Limb (tissue), 2 donors: ENCODE results near the gene TRAF7.
"Not testable (repeated sequence)": the region's sequence is repeated elsewhere in the genome, so short reads cannot be mapped to it uniquely, and the experiment has no call there.

Source experiments
- DNase-seq, 2 donors: peaks; one replicate each; pipeline ENCODE4 v3.0.0-alpha.2; 2016; ENCODE audit errors: extremely low spot score in 2 of 2

Gene TRAF7

DNA sequence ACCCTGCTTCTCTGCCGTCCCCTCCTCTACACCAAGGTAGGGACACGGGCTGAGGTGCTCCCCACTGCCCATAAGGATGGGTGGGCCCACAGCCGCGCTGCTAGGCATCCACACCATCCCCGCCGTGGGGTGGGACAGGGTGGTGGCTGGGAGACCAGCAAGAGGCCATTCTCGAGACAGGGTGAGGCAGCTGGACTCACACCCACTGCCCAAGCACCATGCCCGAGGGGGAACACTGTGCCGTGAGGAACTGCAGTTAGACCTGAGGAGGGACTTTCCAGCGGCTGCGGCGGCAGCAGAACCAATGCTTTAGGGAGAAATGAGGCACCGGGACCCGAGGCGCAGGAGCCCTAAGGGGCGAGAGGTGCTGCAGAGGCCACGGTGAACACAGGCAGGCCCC, 33.2 kb upstream of the TRAF7 start:
- DNase-seq, result no peak

DNA sequence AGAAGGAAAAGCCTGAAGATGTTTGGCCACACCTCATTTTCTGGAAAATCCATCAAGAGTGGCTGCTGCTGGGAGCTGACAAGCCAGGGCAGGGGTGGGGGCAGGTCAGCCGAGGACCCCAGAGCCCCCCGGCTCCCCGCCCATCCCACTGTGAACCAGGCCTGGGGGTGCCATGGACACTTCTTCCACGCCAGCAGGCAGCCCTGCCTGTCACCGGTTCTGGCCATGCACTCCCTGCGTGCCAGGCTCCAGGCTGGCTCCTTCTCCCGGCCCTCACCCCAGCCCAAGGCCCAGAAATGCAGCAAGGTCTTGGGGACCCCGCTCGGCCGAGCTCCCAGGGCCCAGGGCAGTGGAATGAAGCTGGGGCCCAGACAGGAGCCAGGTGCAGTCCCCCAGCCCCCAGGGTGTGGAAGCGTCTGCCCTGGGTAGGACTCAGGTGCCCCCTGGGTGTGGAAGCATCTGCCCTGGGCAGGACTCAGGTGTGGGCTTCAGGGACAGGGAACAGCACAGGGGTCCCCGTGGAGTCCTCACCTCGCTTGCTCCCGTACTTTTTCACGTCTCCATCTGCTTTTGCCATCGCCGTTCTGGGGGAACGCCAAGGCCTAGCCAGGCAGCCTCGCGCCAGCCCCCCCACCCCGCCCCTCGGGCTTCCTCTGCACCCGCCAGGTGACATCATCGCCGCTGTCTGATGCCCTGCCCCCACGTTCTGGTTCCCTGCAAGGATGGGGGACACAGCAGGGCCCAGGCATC, 32.5 kb upstream of the TRAF7 start:
- peak in 1 of 2 donors; percentile 46 for DNase-seq

DNA sequence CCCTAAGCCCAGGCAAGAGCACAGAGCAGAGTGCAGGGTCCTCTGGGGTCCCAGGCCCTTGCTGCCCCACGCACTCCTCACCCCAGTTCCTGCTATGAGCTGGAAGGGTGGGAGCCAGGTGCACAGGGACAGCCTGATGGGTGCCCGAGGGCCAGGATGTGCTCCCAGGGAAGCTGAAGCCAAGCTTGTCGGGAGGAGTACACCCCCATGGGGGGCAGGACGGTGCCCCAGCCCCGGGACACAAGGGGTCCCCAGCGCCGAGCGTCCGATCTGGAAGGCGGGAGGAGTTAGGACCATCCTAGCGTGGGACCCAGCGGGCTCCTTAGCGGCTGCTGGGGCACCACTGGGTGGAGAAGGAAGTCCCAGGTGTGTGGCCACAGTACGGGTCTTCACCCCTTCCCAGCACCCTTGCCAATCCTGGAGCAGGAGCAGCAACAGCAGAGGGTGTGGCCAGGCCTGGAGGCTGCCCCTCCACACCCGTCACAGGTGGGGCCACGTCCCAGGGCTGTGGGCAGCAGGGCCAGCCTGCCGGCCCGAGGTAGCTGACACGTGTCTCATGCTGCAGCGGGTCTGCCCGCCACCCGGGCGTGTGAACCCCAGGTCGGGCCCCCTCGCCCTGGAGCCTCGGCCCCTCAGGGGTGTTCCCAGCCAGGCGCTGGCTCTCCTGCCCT, 31.7 kb upstream of the TRAF7 start:
- peak in 1 of 2 donors; percentile 39 for DNase-seq

DNA sequence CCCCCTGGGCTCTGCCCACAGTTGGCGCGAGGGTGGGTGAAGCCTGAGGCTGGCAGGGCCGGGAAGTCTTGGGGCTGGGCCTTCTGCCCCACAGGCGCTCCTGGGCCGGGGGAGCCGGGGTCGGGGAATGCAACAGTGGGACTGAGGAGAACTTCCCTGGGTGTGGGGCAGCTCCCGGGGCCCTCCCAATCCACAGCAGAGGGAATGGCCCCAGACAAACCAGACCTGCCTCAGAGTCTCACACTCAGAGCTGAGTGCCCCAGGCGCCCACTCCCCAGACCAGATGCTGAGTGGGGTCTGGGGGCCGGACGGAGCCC, 31.2 kb upstream of the TRAF7 start:
- DNase-seq, result not testable (repeated sequence)

DNA sequence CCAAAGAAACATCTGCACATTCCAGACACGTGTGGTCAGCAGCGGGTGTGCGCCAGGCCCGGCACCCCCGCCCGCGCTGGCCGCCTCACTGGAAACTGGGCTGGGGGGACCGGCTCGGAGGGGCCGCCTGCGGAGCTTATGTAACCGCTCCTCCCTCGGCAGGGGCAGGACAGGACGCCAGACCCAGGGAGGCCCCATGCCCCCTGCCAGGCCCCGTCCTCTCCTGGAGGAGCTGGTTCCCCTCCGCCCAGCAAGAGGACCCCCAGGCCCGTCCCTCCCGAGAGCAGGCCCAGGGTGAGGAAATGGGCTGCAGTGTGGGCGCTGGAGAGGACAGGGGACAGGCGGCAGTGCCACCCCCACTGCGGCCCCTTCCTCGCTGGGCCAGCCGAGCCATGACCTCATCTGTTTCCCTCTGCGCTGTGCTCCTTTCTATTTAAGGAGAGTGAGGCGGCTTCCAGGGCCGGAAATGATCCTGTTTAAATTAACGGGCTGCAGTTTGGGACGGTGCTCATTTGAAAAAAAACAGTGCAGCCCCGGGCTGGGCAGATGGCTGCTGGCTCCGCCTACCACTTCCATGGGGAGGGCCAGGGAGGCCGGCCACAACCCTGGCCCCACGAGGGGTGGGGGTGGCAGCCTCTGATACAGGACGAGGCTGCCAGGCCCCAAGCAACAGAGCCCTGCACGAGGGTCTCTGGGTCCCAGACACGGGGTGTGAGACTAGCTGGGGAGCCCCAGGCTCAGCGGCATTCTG, 30.7 kb upstream of the TRAF7 start:
- DNase-seq, result peak; percentile 80 to 83

DNA sequence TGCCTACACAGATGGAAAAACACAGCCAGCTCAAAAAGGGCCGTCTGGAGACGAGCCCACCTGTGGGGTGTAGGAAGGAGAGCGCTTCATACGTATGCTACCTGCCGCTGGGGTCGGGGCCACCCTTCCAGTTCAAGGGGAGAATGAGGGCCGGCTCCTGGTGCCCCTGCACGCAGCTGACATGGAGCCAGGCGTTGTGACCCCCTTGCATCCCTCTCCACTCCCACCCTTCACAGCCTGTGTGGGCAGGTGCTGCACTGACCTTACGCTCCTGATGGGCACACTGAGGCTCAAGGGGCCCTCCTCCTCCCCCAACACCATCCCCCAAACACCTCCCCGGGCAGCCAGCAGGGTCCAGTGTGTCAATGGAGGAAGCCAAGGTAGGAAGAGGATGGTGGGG, 30.0 kb upstream of the TRAF7 start:
- DNase-seq, result not testable (repeated sequence)

DNA sequence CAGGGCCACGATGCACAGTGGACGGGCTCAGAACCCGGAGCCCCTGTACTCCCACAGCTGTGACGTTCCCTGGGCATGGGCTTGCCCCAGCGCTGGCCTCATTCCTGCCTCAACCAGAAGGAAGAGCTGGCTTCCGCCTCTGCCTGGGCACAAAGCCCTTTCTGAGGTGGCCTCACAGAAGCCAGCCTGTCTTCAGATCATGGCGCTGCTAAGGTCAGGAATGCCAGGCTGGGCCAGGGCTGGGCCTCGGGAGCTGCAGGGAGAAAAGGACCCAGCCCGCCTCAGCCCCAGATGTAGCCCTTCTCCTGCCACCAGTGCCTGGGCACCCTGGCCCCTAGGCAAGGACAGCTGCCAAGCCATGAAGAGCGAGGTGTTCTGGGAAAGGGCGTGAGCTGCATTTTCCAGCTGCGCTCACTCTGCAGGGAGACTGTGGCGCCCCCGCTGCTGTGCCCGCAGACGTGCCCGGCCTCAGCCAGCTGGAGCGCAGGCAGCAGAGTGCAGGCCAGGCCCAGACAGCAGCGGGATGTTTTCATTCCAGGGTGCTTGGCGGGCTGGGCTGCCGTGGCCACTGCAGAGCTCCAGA, 29.3 kb upstream of the TRAF7 start:
- DNase-seq, result peak in 1 of 2 donors; percentile 53

DNA sequence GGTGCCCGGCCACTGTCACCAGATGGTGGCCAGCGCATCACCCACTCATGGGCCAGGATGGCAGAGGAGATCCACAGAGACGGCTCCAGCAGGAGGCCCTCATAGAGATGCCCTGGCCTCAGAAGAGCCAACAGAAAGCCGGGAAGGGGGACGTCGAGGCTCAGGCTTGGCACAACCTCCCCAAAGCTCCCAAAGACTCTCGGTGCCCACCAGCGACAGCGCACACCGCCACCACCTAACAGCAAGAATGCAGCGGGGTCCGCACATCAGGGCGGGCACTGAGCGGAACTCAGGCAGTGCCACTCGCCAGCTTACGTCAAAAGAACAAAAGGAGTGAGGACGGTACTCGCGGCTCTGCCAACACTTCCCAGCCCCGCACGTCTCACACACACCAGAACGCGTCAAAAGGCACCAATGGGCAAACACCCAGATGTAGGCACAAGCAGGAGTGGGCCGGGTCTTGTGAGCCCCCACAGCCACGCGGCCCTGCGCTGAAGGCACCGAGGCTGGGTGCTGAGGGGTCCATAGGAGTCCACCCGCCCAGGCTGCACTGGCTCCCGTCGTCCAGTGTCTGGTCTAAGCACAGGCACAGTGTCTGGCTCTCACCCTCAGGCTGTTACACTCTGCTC, 28.5 kb upstream of the TRAF7 start:
- not testable (repeated sequence) for DNase-seq

DNA sequence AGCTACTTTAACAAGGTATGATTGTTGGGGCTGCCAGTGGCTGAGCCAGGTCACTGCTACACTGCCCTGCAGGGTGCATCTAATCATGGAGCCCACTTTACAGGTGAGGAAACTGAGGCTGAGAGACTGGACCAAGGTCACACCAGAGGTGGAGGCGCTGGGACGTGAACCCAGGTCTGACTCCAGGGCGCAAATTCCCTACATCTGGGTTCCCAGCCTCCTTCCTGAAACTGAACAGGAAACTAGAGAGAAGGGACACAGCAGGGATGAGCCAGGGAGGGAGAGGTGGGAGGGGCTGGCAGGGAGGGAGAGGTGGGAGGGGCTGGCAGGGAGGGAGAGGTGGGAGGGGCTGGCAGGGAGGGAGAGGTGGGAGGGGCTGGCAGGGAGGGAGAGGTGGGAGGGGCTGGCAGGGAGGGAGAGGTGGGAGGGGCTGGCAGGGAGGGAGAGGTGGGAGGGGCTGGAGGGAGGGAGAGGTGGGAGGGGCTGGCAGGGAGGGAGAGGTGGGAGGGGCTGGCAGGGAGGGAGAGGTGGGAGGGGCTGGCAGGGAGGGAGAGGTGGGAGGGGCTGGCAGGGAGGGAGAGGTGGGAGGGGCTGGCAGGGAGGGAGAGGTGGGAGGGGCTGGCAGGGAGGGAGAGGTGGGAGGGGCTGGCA, 27.8 kb upstream of the TRAF7 start:
- peak in 1 of 2 donors; percentile 48 for DNase-seq

DNA sequence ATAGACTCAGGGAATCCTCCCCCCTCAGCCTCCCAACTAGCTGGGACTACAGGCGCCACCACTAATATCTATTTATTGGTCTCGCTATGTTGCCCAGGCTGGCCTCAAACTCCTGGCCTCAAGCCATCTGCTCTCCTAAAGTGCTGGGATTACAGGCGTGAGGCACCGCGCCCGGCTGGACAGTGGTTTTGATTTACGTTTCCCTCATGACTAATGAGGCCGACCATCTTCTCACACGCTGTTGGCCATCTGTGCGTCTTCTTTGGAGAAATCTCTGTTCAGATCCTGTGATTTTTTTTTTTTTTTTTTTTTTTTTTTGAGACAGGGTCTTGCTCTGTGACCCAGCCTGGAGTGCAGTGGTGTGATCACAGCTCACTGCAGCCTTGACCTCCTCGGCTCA, 26.3 kb upstream of the TRAF7 start:
- DNase-seq, result not testable (repeated sequence)

DNA sequence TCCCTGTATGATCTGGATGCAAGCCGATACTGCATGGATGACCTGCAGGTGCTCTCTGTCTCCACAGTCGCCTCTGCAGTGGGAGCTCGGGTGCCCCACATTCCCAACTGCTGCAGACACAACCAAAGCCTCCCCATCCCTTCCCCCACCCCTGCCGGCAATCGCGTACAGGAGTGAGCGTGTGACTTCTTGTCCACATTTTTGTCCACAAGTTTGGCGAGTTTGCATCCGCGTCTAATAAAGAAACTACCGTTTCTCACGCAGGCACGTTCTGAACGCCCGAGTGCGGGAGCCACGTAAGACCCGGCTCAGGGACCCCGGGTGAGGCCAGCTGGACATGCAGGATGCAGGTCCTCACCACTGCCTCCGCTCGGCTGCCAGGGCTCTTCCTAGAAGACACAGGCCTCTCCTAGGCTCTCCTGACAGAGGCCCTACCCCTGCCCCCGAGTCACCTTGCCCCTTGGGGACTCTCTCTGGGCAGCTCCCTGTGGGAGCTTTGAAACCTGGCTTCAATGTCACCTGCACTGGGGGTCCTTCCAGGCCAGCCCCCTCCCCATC, 25.6 kb upstream of the TRAF7 start:
- not testable (repeated sequence) for DNase-seq

DNA sequence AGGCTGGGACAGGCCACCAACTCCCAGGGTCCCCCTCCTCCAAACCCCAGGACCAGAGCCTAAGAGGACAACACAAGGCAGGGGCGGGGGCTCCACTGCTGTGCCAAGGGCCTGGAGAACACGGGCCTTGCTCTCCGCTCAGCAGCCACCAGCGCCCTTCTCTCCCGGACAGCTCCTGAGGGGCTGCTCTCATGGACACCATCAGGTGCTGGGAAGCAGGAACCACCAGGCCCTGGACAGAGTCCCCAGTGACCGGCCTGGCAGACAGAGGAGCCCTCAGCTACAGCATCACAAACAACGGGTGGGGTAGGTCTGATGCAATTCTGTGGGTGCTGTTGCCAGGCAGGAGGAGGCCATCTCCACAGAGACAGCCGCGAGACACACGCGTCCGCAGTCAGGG, 21.8 kb upstream of the TRAF7 start:
- not testable (repeated sequence) for DNase-seq

DNA sequence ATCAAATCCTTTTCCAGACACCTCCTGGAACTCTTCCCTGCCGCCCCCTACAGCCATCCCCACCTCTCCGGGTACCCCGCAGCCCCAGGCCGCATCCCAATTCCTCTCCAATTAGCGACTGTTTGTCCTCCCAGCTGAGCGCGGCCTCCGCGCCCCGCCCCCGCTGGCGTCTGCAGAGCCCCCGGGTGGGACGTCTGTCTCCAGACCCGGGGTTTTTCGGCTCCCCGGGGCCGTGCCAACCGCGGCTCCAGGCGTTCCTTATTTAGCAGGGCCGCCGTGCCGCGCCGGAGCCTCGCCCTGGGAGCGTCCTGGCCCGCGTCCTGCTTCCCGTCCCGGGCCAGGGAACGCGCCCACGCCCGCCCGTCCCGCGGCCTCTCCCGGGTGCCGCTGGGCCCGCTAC, 20.5 kb upstream of the TRAF7 start:
- peak in 1 of 2 donors; percentile 40 for DNase-seq

DNA sequence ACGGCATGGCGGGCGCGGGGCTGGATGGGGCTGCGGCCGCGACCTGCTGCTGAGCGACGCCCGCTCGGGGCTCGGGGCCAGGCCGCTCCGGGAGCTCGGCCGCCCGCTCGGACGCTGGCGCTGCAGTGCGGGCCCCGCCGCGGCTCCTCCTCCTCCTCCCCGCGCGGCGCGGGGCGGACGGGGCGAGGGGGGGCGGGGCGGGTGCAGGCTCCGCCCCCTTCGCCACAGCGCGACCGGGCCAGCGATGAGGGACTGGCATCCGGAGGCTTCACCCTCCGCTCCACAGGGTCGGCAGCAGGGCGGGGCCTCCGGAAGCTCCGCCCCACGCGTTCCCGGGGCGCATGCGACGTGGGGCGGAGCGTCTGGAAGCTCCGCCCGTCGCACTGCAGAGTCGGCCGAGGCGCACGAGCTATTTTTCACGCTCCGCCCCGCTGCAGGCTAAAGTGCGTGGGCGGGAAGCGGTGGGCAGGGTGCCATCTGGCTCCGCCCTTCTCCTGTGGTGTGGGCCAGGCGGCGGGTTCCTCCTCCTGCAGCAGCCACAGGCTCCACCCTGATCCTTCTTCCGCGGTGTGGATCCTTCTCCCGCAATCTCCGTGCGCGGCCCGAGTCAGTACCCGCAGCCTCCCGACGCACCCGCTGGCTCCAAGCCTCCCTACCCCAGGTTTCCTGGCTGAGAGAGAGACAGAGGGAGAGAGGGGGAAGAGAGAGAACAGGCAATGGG, 19.7 kb upstream of the TRAF7 start, which contains the start of gene PKD1:
TSS of gene PKD1 (minus strand) at position 129 of the 721 bp plus-strand sequence. CDS start 209 bp downstream, outside the sequence.
- DNase-seq, result peak; percentile 86 to 89

DNA sequence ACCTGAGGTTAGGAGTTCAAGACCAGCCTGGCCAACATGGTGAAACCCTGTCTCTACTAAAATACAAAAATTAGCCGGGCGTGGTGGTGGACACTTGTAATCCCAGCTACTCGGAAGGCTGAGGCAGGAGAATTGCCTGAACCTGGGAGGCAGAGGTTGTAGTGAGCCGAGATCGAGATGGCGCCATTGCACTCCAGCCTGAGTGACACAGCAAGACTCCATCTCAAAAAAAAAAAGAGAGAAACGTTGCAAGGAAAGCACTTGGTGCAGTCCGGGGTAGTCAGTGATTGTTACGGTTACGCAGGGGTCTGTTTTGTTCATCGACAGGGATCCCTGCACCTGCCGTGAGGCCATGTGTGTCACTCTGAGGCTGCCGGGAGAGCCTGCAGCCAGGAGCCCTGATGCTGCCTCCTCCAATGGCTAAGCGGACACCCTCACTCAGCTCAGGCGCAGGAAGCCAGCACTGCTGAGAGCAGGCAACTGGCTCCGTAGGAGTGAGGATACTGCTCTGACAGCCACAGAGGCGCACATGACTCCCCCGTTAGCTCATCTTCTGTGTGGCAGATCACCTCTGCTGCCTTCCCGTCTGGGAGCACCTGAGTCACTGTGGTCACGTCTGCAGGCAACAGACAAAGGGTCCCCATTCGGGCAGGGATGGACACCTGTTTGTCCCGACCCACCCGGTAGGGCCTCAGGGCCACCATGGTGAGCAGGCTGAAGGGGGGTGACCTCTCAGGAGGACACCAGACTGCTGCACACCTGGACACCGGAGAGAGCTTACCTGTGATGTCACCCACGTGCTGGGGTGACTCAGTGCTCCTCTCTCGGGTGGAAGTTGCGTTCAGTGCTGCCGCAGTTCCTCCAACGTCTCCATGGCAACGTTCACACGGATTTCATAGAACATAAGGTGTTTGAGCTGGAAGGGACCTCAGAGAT, 12.4 kb upstream of the TRAF7 start:
- DNase-seq, result no peak

DNA sequence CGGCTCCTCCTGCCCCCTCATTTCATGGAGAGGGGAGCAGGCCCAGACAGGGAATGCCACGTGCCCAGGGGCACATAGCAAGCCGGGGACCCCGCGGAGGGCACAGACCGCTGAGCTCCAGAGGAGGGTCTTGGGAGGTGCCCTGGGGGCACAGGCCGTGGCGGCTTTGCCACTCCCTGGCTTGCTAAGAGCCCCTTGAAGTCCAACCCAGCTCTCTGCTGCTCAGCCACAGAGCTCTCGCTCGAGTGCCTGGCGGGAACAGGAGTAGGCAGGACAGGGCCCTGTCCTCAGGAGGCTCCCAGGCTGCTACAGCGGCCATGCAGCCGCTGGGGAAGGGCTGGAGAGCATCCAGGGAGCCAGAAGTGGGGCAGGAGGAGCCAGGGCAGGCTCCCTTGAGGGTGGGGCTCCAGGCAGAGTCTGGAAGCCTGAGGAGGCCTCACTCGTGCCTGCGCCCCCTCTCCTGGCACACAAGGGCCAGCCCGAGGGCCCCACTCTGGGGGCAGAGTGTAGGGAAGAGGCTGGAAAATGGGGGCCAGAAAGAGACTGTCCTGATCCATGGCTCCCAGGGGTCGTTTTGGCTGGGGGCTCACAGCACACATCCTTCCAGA, 11.6 kb upstream of the TRAF7 start:
- peak in 1 of 2 donors; percentile 26 for DNase-seq

DNA sequence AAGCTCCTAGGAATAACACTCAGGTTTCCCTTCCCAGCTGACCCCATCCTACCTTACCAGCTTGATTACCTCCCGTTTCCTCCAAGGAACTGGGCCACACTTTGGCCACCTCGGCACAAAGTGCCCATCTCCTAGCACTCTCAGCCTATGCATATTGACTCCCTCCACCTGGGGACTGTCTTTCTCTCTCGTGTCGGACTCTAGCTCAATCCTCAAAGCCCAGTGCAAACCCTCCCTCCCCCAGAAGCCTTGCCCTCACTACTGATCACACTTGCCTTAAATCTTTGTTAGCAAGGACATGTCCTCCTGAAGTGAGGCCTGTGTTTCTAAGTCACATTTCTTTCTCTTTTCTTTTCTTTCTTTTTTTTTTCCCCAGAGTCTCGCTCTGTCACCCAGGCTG, 9.7 kb upstream of the TRAF7 start:
- DNase-seq, result no peak

DNA sequence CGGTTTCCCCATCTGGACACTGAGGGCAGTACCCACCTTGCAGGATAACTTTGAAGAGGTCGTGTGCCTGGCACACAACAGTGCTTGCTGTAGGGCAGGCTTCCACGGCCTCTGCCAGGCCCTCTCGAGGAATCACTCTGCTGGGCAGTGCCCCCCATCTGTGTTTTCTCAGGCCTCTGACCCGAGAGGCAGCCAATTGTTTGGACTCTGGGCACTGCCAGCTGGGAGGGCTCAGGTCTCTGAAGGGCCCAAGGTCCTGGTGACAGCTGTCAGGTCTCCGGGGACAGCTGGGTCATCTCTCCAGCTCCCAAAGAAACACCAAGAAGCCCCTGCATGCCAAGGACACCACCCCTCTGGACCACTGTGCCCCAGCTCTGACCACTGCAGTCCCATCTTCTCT, 8.2 kb upstream of the TRAF7 start:
- DNase-seq, result no peak
